K562 (cell line): ENCODE results near the gene MDC1. TPM values are rescaled to one million over a fixed set of nuclear protein-coding genes. Genes with fewer than 3 reads are reported as not detected.

Experiments
- ATAC-seq: fragments of 200-7000 bp; cut with Tn5 transposase; 3 replicates; pipeline ENCODE4 v1.9.1; 2020; ENCODE audit warnings: moderate library complexity
- BruUV-seq: library from RNA; stranded (reverse); fragments of 400-500 nt; replicated peaks from 2 replicates; lab custom pipeline; 2021; lab: Mats Ljungman, UMichigan
- CTCF ChIA-PET: fragments of 300-600 bp; formaldehyde crosslinking; extraction: SDS; loops from one replicate; lab custom pipeline; 2021; ENCODE audit warnings: low intra/inter-chr PET ratio; lab: Yijun Ruan, JAX
- POLR2A ChIA-PET: fragments of 300-600, 350-650 bp; sonication (Branson Sonifier 250); formaldehyde crosslinking; extraction: SDS; loops from one replicate; lab custom pipeline; 2021; ENCODE audit warnings: antibody characterized with exemption, inconsistent platforms; lab: Yijun Ruan, JAX
- DNase-seq, 4 experiments: peaks; one replicate each; pipeline versions ENCODE4 v3.0.0 to v3.0.0-alpha.2; 2011 to 2018; ENCODE audit warnings: low spot score in 3 of 4, mixed read lengths in 3 of 4; ENCODE audit errors: extremely low read depth in 1 of 4
- FAIRE-seq: peaks from 2 replicates; lab custom pipeline; 2011; peaks lifted over from hg19 to GRCh38; lab: Jason Lieb, UNC
- H2AFZ ChIP-seq: 2 replicates; pipeline ENCODE4 v1.6.0; 2011; ENCODE audit warnings: low read depth, low read length, control low read depth, inconsistent platforms
- H3K27ac ChIP-seq: fragments of 200-600 bp; 3 replicates; pipeline ENCODE4 v1.8.0; 2011; ENCODE audit warnings: low read depth, mild to moderate bottlenecking, control low read depth, inconsistent platforms, low read length, moderate library complexity, mixed read lengths; ENCODE audit errors: extremely low read depth
- H3K27me3 ChIP-seq, 2 experiments: fragments of 300-600 bp in 1 of 2; 2 replicates in 1 of 2; 3 replicates in 1 of 2; pipeline versions ENCODE4 v1.6.0 to v1.8.0; 2011; ENCODE audit warnings: inconsistent platforms in 2 of 2, low read length in 2 of 2, mild to moderate bottlenecking in 1 of 2, mixed read lengths in 1 of 2, moderate library complexity in 1 of 2; ENCODE audit not compliant: control insufficient read depth in 2 of 2, insufficient read depth in 2 of 2
- H3K36me3 ChIP-seq: fragments of 300-600 bp; 3 replicates; pipeline ENCODE4 v1.8.0; 2011; ENCODE audit warnings: mild to moderate bottlenecking, low read length, inconsistent platforms; ENCODE audit not compliant: control insufficient read depth, insufficient read depth
- H3K4me1 ChIP-seq, 2 experiments: fragments of 200-600 bp in 1 of 2; replicated peaks in 1 of 2; 2 replicates in 1 of 2; 3 replicates in 1 of 2; pipeline versions ENCODE4 v1.5.1 to v1.8.0; 2011; ENCODE audit warnings: inconsistent platforms in 2 of 2, low read length in 2 of 2, mild to moderate bottlenecking in 1 of 2, mixed read lengths in 1 of 2, moderate library complexity in 1 of 2; ENCODE audit not compliant: control insufficient read depth in 2 of 2, insufficient read depth in 2 of 2
- H3K4me2 ChIP-seq: 2 replicates; pipeline ENCODE4 v1.6.1; 2011; ENCODE audit warnings: low read length, control low read depth, inconsistent platforms, mixed read lengths; ENCODE audit not compliant: insufficient read depth
- H3K4me3 ChIP-seq: fragments of 200-600 bp; sonication (generic), shearing (Covaris generic); 2 replicates; pipeline ENCODE4 v1.5.1; 2016; ENCODE audit warnings: control low read depth, inconsistent platforms
- H3K79me2 ChIP-seq: fragments of 200-600 bp; 3 replicates; pipeline ENCODE4 v1.8.0; 2011; ENCODE audit warnings: low read length, inconsistent platforms; ENCODE audit not compliant: control insufficient read depth, insufficient read depth
- H3K9ac ChIP-seq, 2 experiments: 2 replicates each; pipeline versions ENCODE4 v1.6.0 to v1.6.1; 2011; ENCODE audit warnings: low read depth in 2 of 2, low read length in 2 of 2, control low read depth in 1 of 2, inconsistent platforms in 1 of 2, mild to moderate bottlenecking in 1 of 2, mixed read lengths in 1 of 2; ENCODE audit not compliant: insufficient read depth in 1 of 2
- H3K9me1 ChIP-seq: one replicate; pipeline ENCODE4 v1.6.0; 2011; ENCODE audit warnings: inconsistent platforms, mild to moderate bottlenecking, low read length, moderate library complexity; ENCODE audit not compliant: control insufficient read depth, insufficient read depth
- H3K9me3 ChIP-seq: replicated peaks from 2 replicates; pipeline ENCODE4 v1.5.1; 2011; ENCODE audit warnings: low read depth, low read length, inconsistent platforms; ENCODE audit not compliant: control insufficient read depth, insufficient read depth
- H4K20me1 ChIP-seq: replicated peaks from 2 replicates; pipeline ENCODE4 v1.6.1; 2011; ENCODE audit warnings: low read length, inconsistent platforms, mixed read lengths; ENCODE audit not compliant: control insufficient read depth, insufficient read depth
- CEBPG ChIP-seq, 3 experiments: fragments of 200-800 bp in 1 of 3; sonication (Bioruptor generic) in 1 of 3; sonication (generic) in 1 of 3; formaldehyde crosslinking in 1 of 3; IDR thresholded peaks in 2 of 3; conservative IDR thresholded peaks in 1 of 3; 2 replicates each; pipeline versions ENCODE4 v1.6.1 to v1.8.0; 2016 to 2022; ENCODE audit warnings: missing compliant biosample characterization in 2 of 3, missing genetic modification characterization in 2 of 3, mild to moderate bottlenecking in 1 of 3, missing genetic modification reagents in 1 of 3
- TEAD1 ChIP-seq, 2 experiments: fragments of 450-650 bp in 1 of 2; sonication (generic) in 1 of 2; formaldehyde crosslinking; IDR thresholded peaks; 2 replicates each; pipeline versions ENCODE4 v1.4.0 to v1.8.0; 2020 to 2022; ENCODE audit warnings: mild to moderate bottlenecking in 2 of 2, missing genetic modification reagents in 1 of 2
- ZKSCAN1 ChIP-seq: fragments of 150-350 bp; IDR thresholded peaks from 2 replicates; pipeline ENCODE4 v1.6.1; 2016; ENCODE audit warnings: low read depth, low read length
- WGBS: fragments of 100-300 bp; shearing (Covaris generic); methylation state at CpG from one replicate; pipeline ENCODE4 v1.1.6; 2016; ENCODE audit warnings: low coverage, mixed read lengths; ENCODE audit not compliant: insufficient coverage; ENCODE audit errors: missing lambda C conversion rate; 5-methylcytosine and 5-hydroxymethylcytosine counted together
- in situ Hi-C: fragments of 300-500 bp; cut with MboI; formaldehyde crosslinking; loops from 4 replicates; pipeline ENCODE4 v1.15.0; 2018; ENCODE audit warnings: inconsistent platforms, mixed read lengths
- intact Hi-C: fragments of 100-400 bp; cut with micrococcal nuclease; formaldehyde crosslinking; loops from 2 replicates; pipeline ENCODE4 v1.14.2; 2022
- polyA plus RNA-seq, 8 experiments: library from polyadenylated mRNA; depleted of rRNA in 4 of 8; stranded (reverse) in 5 of 8; unstranded in 3 of 8; fragments of >200 nt; fragmentation: Nextera tagmentation in 2 of 8; fragmentation: Illumina TruSeq in 1 of 8; extraction: Ambion mirVana in 2 of 8; extraction: Trizol in 1 of 8; gene quantifications; 2 replicates each; pipeline versions ENCODE4 v1.2.1 to v1.2.3, GENCODE V29; 2011 to 2014; ENCODE audit warnings: inconsistent platforms in 1 of 8, missing spikeins in 1 of 8
- total RNA-seq, 7 experiments: library from RNA; depleted of rRNA in 6 of 7; stranded (reverse); fragments of >200 nt in 6 of 7; fragmentation: Illumina TruSeq in 2 of 7; extraction: Trizol in 2 of 7; gene quantifications; 2 replicates each; pipeline versions ENCODE4 v1.2.1 to v1.2.3, GENCODE V29; 2011 to 2021; ENCODE audit warnings: low replicate concordance in 1 of 7

Gene MDC1
- total and polyA plus RNA-seq, 9 of the 15 experiments (the other 6 are each of a cell fraction or from before 2014, with no cell fraction given): 8.2 to 114 (median 20.0) TPM

GRCh38 chr6:30749554-30750378 is 32.7 kb upstream of the MDC1 start:
- Histone ChIP-seq H3K4me2 (no peak overlapping the region), H3K4me1 (peaks cover 16 to 29% of the 10 kb centered on the region in 2 experiments), H3K9me1 (no peaks in the 10 kb centered on the region)
- DNase-seq: no peak
- ATAC-seq: no peak
- TF ChIP-seq TEAD1 (CRISPR knock-in tag; IDR thresholded peaks at IDR 0.05) (0 out of 4 replicates have a peak, but pooled peaks of 1 of the 2 experiments have one; percentile 21), ZKSCAN1 (peak; percentile 84; the same call in 1 of the 2 replicates), CEBPG (CRISPR knock-in tag; IDR thresholded peaks at IDR 0.05) (no peak), CEBPG (tag; conservative IDR thresholded peaks at IDR 0.05 in 1 of 2, IDR thresholded peaks at IDR 0.05 in 1 of 2) (no peak)
- TF ChIP-seq, all 486 proteins: peak for 2
- H3K27ac ChIP-seq: no peak overlapping the region
- ChIA-PET CTCF (no interaction called here), POLR2A (interaction anchor here (0.9 to 1.0 kb wide), 3 partner anchors 9 to 71 kb away, joined by 3 to 4 read pairs (median 3); no protein-coding TSS in a partner anchor)
- H3K4me3 ChIP-seq: no peak overlapping the region
- in situ Hi-C loops (loop anchor here (5.0 kb wide), 1 partner anchor 63 kb away; no protein-coding TSS in a partner anchor), intact Hi-C loops (no loop called here)
- peak overlapping the region in 1 of 2 experiments; percentile 64; a peak in 1 of 4 replicates for H3K9ac ChIP-seq
- H3K79me2 ChIP-seq: no peaks in the 10 kb centered on the region
- H3K9me3 ChIP-seq: no peaks in the 10 kb centered on the region
- no peaks in the 10 kb centered on the region for H3K27me3 ChIP-seq
- H2AFZ ChIP-seq: peak overlapping the region; percentile 78
- 61% methylated on average over 12 of the region's 12 CpGs for WGBS
- no peak for FAIRE-seq
- H3K36me3 ChIP-seq: no peaks in the 10 kb centered on the region
- no peaks in the 10 kb centered on the region for H4K20me1 ChIP-seq
- no TSS peak for BruUV-seq
